GM04504 (cell line): ENCODE results near the gene NDUFV1.
"Not testable (repeated sequence)": the region's sequence is repeated elsewhere in the genome, so short reads cannot be mapped to it uniquely, and the experiment has no call there.

Experiments
- DNase-seq: peaks from one replicate; pipeline ENCODE4 v3.0.0-alpha.2; 2012; ENCODE audit warnings: low read depth

The NDUFV1 gene

DNA sequence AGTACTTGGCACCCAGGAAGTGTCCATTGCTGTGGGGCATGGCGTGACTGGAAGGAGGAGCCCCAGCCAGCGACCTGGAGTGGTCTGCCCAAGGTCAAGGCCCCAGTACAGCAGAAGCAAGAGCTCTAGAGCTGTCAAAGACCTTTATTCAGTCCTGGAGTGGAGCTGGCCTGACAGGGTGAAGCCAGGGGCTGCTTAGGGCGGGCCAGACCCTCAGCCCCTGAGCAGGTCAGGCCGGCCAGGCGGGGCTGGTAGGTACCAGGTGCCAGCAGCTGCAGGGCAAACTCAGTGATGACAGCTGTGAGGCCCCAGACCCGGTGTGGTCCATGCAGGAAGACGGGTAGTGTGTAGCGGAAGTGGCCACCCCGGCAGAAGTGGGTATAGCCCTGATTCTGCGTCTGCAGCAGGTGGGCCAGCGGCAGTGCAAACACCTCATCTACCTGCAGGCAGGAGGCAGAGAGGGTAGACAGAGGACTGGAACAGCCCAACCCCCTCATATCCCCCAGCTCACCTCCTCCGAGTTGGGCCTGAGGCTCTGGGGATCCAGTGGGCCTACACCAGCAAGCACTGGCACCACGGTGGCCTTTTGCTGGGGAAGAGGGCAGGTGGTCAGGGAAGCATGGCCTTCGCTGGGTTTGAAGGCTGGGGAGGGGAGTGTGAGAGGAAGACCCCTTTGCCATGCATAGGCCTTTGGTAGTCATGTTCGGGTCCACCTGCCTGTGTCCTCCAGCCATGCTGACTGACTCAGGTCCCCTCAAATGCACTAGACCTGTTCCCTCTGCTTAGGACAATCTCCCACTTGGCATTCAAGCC lies 21.3 kb downstream of the NDUFV1 start:
- DNase-seq, result no peak

DNA sequence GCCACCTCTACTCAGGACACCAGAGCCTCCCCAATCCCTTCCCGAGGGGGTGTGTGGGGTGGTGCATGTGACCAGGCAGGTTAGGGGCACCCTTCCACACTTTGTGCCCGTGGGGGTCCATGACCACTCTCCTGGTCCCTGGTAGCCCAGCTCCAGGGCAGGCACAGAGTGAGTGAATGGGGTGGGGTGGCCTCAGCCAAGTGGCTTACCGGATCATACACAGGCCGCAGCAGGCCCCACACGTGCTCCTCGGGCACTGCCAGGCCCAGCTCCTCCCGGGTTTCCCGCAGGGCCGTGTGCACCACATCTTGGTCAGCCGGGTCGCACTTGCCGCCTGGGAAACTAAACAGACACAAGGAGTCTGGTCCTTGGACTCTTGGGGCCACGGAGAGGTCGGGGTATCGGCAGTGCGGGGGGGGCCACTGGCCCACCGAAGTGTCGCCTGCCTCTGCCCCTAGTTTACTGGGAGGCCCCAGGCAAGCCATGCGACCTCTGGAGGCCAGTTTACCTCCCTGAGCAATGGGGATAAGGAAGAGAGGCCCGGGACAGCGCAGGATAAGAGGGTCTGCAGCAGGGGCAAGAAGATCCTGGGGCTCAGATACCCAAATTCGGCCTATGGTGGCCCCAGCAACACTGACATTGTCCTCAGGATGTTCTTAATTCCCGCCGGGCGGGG lies 22.1 kb downstream of the NDUFV1 start:
- DNase-seq, result no peak

DNA sequence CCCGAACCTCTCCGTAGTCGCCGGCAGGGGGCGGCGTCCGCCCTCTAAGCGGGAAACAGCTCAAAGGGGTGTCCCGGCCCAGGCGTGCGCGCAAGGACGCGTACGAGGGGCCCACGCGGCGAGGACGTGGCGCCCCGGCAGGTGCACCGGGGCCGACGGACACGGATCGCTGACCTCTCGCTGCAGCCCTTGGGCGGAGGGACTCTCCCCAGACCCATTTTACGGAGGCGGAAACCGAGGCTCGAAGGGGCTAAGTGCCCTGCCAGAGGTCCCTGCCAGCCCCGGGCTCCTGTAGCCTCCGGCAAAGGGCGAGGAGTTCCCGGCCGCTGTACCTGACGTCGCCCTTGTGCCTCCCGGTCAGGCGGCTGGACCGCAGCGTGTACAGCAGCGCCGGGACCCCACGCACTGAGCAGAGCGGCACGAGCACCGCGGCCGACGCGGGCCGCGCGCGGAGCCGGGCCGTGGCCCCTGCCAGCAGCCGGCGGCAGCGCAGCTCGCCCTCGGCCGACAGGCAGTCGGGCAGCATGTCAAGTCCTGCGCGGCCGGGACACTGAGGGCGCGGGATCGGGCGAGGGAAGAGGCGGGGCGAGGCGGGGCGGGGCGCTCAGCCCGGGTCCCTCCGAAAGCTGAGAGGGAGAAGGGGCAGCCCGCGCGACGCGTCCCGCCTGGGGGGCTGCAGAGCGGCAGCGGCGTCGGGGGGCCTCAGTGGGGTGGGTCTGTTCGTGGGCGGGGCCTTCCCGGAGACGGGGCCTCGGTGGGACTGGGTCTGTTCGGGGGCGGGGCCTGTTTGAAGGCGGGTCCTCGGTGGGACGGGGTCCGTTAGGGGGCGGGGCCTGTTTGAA lies 22.9 kb downstream of the NDUFV1 start, which contains the start of gene NUDT8:
TSS of gene NUDT8 (minus strand) at position 552 of the 842 bp plus-strand sequence. CDS start at position 526, 26 bp downstream.
- peak; percentile 46 for DNase-seq

DNA sequence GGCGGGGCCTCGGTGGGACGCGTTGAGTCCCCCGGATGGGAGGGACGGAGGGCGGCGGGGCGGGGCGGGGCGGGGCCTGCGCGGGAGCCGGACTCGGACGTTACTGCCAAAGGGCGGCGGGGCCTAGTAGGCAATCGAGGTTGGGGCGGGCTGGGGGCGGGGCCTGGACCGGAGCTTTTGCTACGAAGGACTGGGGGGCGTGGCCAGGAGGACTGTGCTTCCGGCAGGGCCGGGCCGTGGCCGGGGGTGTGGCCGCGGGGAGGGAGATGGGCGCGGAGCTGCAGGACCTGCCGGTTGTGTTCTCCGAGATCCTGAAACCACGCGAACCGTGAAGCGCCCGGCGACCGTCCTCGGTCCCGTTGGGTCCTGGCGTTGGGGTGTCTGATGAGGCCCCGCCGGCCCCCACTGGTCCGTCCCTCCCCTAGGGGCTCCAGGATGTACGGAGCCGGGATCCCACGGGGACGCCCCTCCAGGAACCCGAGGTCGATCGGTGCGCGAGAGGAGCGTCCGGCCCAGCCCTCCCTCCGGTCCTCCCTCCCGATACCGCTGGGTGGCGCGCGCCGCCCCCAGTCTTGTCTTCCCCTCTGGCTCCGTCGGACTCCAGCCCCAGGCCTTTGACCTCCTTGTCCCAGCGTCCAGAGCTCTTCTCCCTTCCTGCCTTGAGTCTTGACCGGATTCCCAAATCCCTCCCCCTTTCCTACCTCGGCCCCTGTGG lies 23.6 kb downstream of the NDUFV1 start:
- peak; percentile 93 for DNase-seq

DNA sequence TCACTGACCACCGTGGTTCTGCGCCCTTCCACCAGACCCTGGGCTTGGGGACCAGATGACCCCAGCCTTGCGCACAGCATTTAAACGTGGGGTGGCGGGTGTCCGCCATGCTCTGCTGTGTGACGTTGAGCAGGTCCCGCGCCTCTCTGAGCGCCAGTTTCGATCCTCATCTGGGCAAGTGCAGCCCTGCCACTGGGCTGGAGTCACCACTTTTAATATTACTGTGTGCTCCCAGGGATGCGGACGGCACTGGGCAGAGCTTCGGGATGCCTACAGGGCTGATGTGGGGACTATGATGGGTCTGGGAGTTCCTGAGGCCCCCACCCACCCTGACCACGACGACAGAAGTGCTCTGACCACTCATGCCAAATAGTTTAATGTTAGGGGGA lies 24.2 kb downstream of the NDUFV1 start:
- no peak for DNase-seq

DNA sequence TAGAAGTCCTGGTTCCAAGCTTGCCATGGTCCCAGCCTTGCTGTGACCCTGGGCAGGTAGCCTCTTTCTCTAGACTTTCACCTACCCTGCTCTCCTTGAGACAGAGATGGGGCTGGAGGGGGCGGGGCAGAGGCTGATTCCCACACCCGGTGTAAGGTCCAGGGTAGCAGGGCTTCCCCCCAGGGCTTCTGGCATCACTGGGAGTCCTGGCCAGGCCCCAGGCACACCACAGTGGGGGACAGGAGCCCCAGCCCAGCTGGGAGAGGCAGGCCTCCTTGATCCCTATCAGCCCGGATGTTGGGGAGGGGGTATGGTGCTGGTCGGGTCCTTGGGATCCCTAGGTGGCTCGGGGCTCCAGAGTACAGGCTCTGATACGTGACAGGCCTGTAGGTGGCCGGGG lies 24.7 kb downstream of the NDUFV1 start:
- DNase-seq, result no peak

DNA sequence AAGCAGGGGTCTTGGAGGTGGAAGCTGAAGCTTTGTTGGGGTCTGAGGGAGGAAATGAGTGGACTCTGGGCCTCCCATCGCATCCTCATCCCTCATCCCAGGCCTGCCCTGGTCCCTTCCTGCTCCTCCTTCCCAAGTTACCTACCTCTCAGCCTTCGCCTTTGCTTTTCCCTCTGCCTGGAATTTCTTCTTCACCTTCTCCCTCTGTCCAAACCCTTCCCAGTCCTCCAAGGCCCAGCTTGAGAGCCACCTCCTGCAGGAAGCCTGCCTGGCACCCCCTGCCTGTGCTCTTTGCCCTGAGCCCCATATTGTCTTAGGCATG lies 25.1 kb downstream of the NDUFV1 start:
- no peak for DNase-seq

DNA sequence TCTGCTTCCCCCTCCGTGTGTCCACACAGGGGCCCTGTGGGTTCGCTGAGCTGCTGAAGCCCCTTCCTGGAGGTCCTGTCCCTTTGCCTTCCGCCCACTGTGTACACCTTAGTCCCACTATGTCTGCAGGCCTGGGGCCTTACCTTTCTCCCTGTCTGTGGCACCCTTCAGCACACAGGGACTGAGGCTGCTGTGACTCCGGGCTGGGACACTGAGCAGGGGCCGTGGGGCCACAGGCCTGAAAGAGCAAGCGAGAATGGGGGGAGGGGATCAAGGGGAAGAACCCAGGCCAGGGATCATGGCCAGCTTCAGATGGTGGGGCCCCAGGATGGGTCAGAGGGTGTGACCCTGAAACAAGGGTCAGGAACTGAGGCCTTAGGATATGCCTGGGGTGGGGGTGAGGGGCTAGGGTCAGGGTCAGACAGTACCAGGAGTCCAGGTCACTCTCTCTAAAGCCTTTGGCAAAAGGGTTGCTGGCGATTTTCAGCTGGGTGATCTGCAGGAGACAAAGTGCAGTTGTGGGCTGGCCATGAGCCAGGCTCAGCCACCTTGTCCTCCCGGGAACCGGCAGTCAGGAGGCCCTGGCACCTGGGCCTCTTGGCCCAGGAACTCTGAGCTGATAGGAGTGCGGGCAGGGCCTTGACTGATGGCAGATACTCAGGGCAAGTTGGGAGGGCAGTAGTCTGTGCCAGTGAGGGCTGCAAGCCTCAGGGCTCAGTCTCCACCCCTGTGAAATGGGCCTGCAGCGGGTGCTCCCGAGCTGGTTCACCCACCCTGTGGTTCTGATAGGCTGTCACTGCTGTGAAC lies 25.6 kb downstream of the NDUFV1 start:
- no peak for DNase-seq

DNA sequence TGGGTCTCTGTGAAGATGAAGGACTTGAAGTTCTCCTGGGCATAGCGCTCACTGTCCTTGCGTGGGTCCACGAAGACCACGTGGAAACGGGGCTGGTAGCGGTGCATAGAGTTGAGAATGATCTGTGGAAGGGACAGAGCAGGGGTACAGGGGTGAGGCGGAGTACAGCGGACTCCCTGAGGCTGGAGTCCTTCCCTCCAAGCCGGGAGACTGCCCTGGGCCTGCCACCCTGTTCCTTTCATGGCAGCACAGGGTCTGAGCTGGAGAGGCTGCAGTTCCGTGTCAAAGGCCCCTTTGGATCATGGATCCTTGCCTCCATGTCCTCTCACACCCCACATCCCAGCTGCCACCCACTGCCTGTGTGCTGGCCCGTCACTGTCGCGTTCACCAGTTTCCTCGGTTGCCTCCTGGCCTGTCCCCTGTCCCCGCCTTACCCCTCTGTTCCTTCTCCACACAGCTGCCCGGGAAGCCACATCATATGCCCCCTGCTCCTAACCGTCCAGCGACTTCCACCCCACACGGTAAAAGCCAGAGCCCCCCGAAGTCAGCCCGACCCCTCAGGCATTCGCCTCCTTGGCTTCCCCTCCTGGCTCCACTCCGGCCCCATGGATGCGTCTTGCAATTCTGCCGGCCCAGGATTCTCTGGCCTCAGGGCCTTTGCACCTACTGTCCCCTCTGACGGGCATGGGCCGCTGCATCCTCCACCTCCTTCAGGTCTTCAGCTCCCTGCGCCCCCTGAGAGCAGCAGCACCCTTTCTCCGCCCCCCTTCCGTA lies 26.4 kb downstream of the NDUFV1 start:
- DNase-seq, result no peak

DNA sequence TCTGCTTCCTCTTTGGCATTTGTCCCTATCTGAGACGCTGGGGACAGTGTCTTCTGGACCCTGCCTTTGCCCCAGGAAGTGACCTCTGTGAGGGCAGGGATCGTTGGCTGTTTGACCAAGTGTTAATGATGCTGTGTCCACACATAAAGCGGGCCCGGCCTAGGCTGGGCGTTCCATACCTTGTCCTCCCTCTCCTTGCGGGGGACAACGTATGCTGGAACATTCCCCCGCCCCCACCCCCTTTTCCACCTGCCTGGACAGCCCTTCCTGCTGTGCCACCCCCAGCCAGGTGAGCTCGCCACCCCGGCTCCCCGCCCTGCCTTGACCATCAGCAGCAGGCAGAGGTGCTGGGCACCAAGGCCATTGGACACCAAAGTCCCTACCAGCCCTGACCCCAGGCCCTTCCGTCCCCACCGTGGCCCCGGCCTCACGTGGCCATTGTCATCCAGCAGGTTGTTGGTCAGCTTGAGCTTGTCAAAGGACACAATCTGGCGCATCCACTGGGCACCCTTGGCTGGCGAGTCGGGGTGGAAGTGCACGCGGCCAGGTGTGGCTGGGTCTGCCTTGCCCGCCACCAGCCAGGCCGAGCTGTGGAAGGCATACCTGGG lies 27.1 kb downstream of the NDUFV1 start:
- DNase-seq, result no peak

DNA sequence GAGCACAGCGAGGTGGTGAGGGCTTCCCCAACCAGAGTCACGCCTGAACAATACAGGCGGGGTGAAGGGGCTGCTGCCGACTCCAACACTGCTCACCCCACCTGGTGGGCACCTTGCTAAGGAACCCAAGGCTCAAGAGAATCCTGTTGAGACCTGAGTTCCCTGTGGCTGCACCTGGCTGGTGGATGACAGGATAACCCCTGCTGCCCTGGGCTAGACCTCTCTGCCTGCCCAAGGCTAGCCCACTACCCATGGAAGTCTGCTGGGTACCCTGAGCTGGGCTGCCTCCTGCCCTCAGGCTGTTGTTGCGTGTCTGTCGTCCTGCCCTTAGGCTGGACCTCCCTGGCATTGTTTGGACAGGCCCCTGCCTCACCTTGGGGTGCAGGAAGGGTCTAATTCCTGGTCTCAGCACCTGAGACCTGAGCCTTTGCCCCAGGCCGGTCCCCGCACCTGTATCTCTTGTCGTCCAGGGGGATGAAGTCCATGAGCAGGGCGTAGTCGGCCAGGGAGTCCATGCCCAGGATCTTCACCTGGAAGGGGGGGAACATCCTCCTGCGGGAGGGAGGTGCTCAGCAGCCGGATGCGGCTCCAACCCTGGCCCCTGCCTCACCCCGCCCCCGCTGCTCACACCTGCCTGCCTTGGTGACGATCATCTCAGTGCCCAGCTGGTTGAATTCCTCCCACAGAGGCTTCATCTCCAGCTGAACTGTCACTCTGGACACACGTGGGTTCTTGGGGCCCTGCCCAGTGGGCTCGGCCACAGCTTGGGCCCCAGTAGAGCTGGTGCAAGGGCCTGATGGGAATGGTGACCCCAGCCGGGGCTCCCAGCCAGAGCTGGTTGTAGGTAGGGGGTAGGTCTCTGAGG lies 27.9 kb downstream of the NDUFV1 start:
- DNase-seq, result no peak

DNA sequence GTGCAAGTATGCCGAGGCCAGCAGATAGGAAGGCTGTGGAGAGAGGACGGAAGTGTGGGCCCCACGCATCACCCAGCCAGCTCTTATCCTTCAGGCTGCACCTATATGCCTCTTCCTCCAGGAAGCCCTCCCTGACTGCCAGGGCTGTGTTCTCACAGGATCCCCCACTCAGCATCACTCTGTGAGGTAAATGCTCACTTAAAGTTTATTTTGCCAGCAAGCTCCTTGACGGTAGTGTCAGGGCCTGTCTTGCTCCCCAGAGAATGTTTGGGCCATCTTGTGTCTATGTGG lies 28.4 kb downstream of the NDUFV1 start:
- no peak for DNase-seq

DNA sequence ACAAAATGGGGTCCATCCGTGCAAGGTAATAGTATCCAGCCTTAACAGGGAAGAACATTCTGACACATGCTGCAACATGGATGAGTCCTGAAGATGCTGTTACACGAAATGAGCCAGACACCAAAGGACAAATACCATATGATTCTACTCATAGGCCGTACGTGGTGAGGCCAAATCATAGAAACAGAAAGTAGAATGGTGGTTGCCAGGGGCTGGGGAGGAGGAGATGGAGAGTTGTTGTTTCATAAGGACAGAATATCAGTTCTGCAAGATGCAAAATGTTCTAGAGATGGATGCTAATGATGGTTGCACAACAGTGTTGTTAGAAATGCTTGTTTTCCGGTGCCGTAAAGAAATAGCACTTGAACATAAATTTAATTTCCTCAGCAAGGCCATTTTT lies 30.2 kb downstream of the NDUFV1 start:
- no peak for DNase-seq

DNA sequence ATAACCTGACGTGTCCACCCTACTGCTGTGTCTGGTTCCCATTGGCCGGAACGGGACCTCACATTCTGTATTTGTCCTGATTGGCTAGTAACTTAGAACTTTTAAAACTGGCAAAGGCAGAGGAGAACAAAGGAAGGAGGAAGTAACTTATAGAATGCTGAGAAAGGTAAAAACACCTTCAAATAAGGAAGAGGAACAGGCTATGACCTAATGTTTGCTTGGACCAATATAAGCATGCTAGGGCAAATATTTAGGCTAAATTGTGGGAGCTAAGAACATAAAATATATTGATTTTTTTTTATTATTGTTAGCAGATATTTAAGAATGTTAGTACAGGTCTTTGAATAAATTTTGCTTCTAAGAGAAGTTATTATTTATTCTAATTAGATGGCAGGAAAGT lies 30.7 kb downstream of the NDUFV1 start:
- not testable (repeated sequence) for DNase-seq

DNA sequence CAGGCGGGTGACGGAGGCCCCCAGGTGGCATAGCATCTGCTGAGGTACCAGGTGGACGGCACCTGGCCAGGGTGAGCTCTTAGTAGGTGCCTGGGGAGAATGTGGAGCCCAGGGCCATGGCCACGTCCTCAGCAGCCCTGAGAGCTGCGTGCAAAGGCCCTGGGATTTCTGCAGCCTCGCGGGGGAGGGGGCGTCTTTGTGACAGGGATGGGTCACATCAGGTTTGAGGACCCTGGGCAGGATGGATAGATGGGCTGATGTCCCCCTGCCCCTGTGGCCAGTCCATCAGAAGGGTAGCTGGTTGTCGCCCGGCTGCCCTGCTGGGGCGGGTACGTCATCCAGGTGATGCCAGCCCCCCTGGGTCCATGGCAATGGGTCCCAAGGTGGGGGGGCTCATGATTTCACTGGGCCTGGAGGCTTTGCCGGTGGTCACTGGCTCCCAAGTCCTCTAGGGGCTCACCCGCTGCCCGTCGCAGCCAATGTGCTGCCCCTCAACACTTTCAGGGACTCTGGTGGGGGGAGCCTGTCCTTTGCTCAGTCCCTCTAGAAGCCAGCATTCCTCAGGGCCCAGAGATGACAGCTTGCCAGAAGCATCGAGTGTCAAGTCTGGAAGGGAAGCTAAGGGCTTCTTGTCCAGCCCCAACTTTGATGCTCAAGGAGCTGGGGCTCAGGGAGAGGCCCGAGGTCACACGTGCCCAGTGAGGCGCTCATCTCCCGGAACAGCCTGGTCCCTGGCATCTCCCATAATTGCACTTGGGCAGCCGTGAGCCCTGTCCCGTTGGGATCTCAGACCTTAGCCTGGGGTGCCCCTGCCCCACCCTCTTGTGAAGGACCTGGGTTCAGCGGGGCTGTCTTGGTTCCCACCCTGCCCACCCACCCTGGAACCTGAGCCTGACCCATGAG lies 32.0 kb downstream of the NDUFV1 start:
- no peak for DNase-seq

DNA sequence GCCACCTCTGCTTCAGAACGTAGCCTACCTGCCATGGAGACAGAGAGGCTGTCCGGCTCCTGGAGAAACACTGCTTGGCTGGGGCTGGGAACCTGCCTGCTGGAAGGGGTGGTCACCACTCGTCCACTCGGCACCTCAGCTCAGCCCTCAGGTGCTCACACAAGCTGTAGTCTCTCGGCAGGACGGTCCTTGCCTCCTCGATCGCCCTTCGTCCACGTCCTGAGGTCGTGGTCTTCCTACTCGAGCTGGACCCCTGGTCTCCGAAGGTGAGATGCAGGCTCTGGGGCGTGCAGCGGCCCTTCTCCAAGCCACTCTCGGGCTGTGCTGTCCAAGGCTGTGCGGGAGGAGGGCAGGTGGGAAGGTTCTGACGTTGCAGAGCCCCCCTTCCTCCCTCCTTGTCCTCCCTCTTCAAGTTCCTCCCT lies 32.7 kb downstream of the NDUFV1 start, which contains the start of gene TBX10:
TSS of gene TBX10 (minus strand) at position 326 of the 422 bp plus-strand sequence. CDS start at position 35, 291 bp downstream.
- DNase-seq, result no peak

DNA sequence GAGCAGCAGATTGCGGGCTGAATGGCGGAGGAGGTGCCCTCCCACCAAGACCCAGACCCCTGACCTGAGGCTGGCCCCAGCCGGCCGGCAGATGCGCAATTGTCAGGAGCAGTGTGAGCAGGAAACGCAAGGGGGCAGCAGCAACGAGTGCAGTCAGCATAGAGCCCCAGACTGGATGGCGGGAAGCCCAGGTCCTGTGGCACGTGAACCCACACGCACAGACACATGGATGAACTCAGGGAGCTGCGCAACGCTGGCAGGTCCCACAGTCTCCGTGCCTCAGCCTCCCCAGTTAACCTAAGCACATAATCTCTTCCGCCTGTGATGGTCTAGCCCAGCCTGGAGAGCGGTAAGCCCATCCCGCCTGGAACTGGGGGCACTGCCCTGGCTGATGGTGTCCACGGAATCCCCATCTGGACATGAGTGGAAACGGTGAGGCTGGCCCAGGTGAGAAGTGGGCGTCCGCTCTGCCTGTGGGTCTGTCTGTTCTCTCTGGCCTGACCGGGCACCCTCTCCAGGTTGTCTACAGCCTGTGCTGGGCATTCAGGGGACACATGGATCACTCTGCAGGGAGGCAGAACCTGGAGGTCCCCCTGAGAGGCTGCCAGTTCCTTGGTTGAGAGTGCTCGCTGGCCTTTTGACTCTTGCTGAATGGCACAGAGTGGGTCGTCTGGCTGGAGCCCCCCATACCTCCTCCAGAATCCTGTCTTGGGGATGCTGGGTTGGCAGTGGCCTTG lies 33.5 kb downstream of the NDUFV1 start:
- peak; percentile 28 for DNase-seq
